B cell (primary cell): ENCODE measurements around the gene STXBP5L. TPM values are rescaled to one million over a fixed set of nuclear protein-coding genes. Genes with fewer than 3 reads are reported as not detected.

Experiments used
- ATAC-seq: fragments of 200-7000 bp; cut with Tn5 transposase; one replicate; pipeline ENCODE4 v1.10.0; 2021; ENCODE audit warnings: low read depth, mild to moderate bottlenecking, moderate number of reproducible peaks, moderate library complexity
- CTCF ChIA-PET: fragments of 350-600 bp; sonication (Branson Sonifier 250); formaldehyde crosslinking; loops from one replicate; lab custom pipeline; 2021; ENCODE audit warnings: antibody characterized with exemption, inconsistent platforms; lab: Charles Lee
- POLR2A ChIA-PET: fragments of 350-600 bp; sonication (Branson Sonifier 250); formaldehyde crosslinking; loops from one replicate; lab custom pipeline; 2021; ENCODE audit warnings: antibody characterized with exemption; lab: Charles Lee
- DNase-seq: peaks from one replicate; pipeline ENCODE4 v3.0.0; 2013
- H2AFZ ChIP-seq: 2 replicates; pipeline ENCODE4 v1.6.1; 2012; ENCODE audit warnings: mild to moderate bottlenecking, low read depth, low read length; ENCODE audit not compliant: insufficient read depth, poor library complexity, severe bottlenecking
- H3K27ac ChIP-seq, 2 donors: 1 replicate in 1 of 2; 2 replicates in 1 of 2; pipeline ENCODE4 v1.5.1; 2012 to 2013; ENCODE audit warnings: low read length in 2 of 2, mild to moderate bottlenecking in 2 of 2, moderate library complexity in 1 of 2
- H3K27me3 ChIP-seq, 4 experiments: fragments of 200-600 bp in 1 of 4; sonication (generic) in 1 of 4; replicated peaks in 1 of 4; 1 replicate in 2 of 4; 2 replicates in 2 of 4; pipeline versions ENCODE4 v1.6.1 to v1.7.0; 2013 to 2016; ENCODE audit warnings: low read length in 3 of 4, mild to moderate bottlenecking in 2 of 4, mixed read lengths in 1 of 4, moderate library complexity in 1 of 4; ENCODE audit not compliant: insufficient read depth in 4 of 4, control insufficient read depth in 3 of 4; ENCODE audit errors: control extremely low read depth in 1 of 4
- H3K36me3 ChIP-seq, 2 experiments: replicated peaks in 1 of 2; 1 replicate in 1 of 2; 2 replicates in 1 of 2; pipeline versions ENCODE4 v1.6.1 to v1.7.1; 2013; ENCODE audit warnings: low read length in 1 of 2; ENCODE audit not compliant: insufficient read depth in 2 of 2, control insufficient read depth in 1 of 2; ENCODE audit errors: control extremely low read depth in 1 of 2, extremely low read depth in 1 of 2
- H3K4me1 ChIP-seq, 2 donors: fragments of 200-600 bp in 1 of 2; sonication (generic) in 1 of 2; 1 replicate in 1 of 2; 2 replicates in 1 of 2; pipeline versions ENCODE4 v1.5.1 to v1.6.1; 2013 to 2017; ENCODE audit warnings: low read length in 2 of 2; ENCODE audit not compliant: control insufficient read depth in 2 of 2, insufficient read depth in 2 of 2
- H3K4me2 ChIP-seq: replicated peaks from 2 replicates; pipeline ENCODE3; 2012; ENCODE audit warnings: mild to moderate bottlenecking, low read depth, low read length; ENCODE audit not compliant: poor library complexity, severe bottlenecking
- H3K4me3 ChIP-seq, 5 experiments: fragments of 200-600 bp in 1 of 5; sonication (generic) in 1 of 5; 1 replicate in 3 of 5; 2 replicates in 2 of 5; pipeline versions ENCODE4 v1.5.1 to v1.7.0; 2011 to 2016; ENCODE audit warnings: low read length in 4 of 5, mild to moderate bottlenecking in 4 of 5, low read depth in 2 of 5, control low read depth in 1 of 5, moderate library complexity in 1 of 5; ENCODE audit not compliant: insufficient read depth in 1 of 5; ENCODE audit errors: control extremely low read depth in 1 of 5, extremely low read depth in 1 of 5
- H3K79me2 ChIP-seq: fragments of 200-600 bp; sonication (generic); one replicate; pipeline ENCODE4 v1.6.0; 2016; ENCODE audit warnings: low read length; ENCODE audit not compliant: control insufficient read depth, insufficient read depth
- H3K9ac ChIP-seq: fragments of 200-600 bp; sonication (generic); 2 replicates; pipeline ENCODE4 v1.6.1; 2017; ENCODE audit warnings: mild to moderate bottlenecking, low read length, moderate library complexity
- H3K9me3 ChIP-seq, 3 donors: one replicate each; pipeline versions ENCODE4 v1.6.1 to v1.7.1; 2013; ENCODE audit warnings: low read length in 2 of 3; ENCODE audit not compliant: control insufficient read depth in 2 of 3, insufficient read depth in 1 of 3; ENCODE audit errors: control extremely low read depth in 1 of 3
- H4K20me1 ChIP-seq: 2 replicates; pipeline ENCODE4 v1.6.0; 2012; ENCODE audit warnings: mild to moderate bottlenecking, low read length; ENCODE audit not compliant: insufficient read depth, control insufficient read depth, poor library complexity, severe bottlenecking
- H3K27ac Mint-ChIP-seq: one replicate; pipeline ENCODE4 v1.8.0; 2021; ENCODE audit warnings: mixed read lengths
- H3K27me3 Mint-ChIP-seq: one replicate; pipeline ENCODE4 v1.8.0; 2021; ENCODE audit warnings: mixed read lengths
- H3K4me1 Mint-ChIP-seq: one replicate; pipeline ENCODE4 v1.8.0; 2021; ENCODE audit warnings: mixed read lengths
- H3K4me3 Mint-ChIP-seq: one replicate; pipeline ENCODE4 v1.8.0; 2021; ENCODE audit warnings: mixed read lengths
- H3K9me3 Mint-ChIP-seq: one replicate; pipeline ENCODE4 v1.8.0; 2022; ENCODE audit warnings: mixed read lengths; ENCODE audit not compliant: insufficient read depth
- CTCF ChIP-seq: fragments of 200-600 bp; IDR thresholded peaks from one replicate; pipeline ENCODE4 v1.8.0; 2022; ENCODE audit warnings: antibody characterized with exemption, mild to moderate bottlenecking
- EZH2 ChIP-seq: IDR thresholded peaks from 2 replicates; pipeline ENCODE4 v1.6.1; 2012; ENCODE audit warnings: borderline replicate concordance, low read depth, mild to moderate bottlenecking, moderate library complexity, low read length; ENCODE audit not compliant: insufficient read depth, poor library complexity, severe bottlenecking
- WGBS: methylation state at CpG from one replicate; pipeline ENCODE4 v1.1.5; 2013; ENCODE audit warnings: missing lambda C conversion rate; ENCODE audit not compliant: insufficient coverage; 5-methylcytosine and 5-hydroxymethylcytosine counted together
- intact Hi-C: fragments of 100-400 bp; cut with micrococcal nuclease; formaldehyde crosslinking; loops from one replicate; pipeline ENCODE4 v1.10.0; 2022
- polyA plus RNA-seq: library from polyadenylated mRNA; depleted of rRNA; stranded (reverse); fragments of >200 nt; gene quantifications from 2 replicates; pipeline ENCODE4 v1.2.3, GENCODE V29; 2012
- total RNA-seq, 2 donors: library from RNA; stranded (reverse); fragments of 120-200 nt in 1 of 2; gene quantifications; 1 replicate in 1 of 2; 2 replicates in 1 of 2; pipeline versions ENCODE4 v1.2.3 to v1.2.4, GENCODE V29; 2013 to 2022

The STXBP5L gene
- total and polyA plus RNA-seq, 2 donors (not counting 1 experiment from before 2014, with no cell fraction given): not detected

- H3K9me3 Mint-ChIP-seq: peaks cover 2% of the 10 kb centered on the region
- Histone ChIP-seq H4K20me1 (no peaks in the 10 kb centered on the region), H3K4me2 (no peak overlapping the region), H3K9me3 (peaks cover 0 to 7% (median 5%) of the 10 kb centered on the region in 3 donors), H3K79me2 (no peaks in the 10 kb centered on the region), H3K27ac (no peak overlapping the region), H3K4me3 (no peak overlapping the region), H3K9ac (no peak overlapping the region), H3K4me1 (no peaks in the 10 kb centered on the region), H2AFZ (no peak overlapping the region), H3K36me3 (no peaks in the 10 kb centered on the region), H3K27me3 (no peaks in the 10 kb centered on the region)
- ATAC-seq: no peak
- WGBS: no CpG with 5 or more reads among the region's 2 CpGs
- intact Hi-C loops: no loop called here
- TF ChIP-seq EZH2: no peak
- no peak for TF ChIP-seq CTCF
- H3K4me1 Mint-ChIP-seq: no peaks in the 10 kb centered on the region
- H3K27ac Mint-ChIP-seq: no peak overlapping the region
- ChIA-PET POLR2A (no interaction called here), CTCF (no interaction called here)
- no peaks in the 10 kb centered on the region for H3K27me3 Mint-ChIP-seq
- no peak overlapping the region for H3K4me3 Mint-ChIP-seq
- no peak for DNase-seq
Measured at GRCh38 chr3:120931593-120931992, 23.6 kb downstream of the STXBP5L start.

DNA sequence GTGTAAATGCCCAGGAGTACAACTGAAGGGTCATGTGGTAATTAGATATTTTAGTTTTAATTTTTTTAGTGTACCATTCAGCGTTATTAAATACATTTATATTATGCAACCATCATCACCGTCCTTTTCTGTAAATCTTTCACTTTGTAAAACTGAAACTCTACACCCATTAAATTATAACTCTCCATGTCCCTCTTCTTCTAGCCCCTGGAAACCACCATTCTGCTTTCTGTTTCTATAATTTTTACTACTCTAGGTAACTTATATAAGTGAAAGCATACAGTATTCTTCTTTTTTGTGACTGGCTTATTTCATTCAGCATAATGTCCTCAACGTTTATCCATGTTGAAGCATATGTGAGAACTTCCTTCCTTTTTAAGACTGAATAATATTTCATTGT is 48.1 kb downstream of the STXBP5L start:
- Mint-ChIP-seq H3K4me1 (no peaks in the 10 kb centered on the region), H3K27ac (no peak overlapping the region), H3K9me3 (peaks cover 6% of the 10 kb centered on the region), H3K4me3 (no peak overlapping the region), H3K27me3 (no peaks in the 10 kb centered on the region)
- intact Hi-C loops: no loop called here
- H3K4me1 ChIP-seq: no peaks in the 10 kb centered on the region
- H3K27me3 ChIP-seq: no peaks in the 10 kb centered on the region
- H4K20me1 ChIP-seq: no peaks in the 10 kb centered on the region
- H3K27ac ChIP-seq: no peak overlapping the region
- no peak for TF ChIP-seq CTCF
- no peak for TF ChIP-seq EZH2
- H3K4me3 ChIP-seq: no peak overlapping the region
- no peaks in the 10 kb centered on the region for H3K36me3 ChIP-seq
- H2AFZ ChIP-seq: no peak overlapping the region
- DNase-seq (no peak), ATAC-seq (no peak)
- POLR2A ChIA-PET: no interaction called here
- H3K9ac ChIP-seq: no peak overlapping the region
- CTCF ChIA-PET: no interaction called here
- no peaks in the 10 kb centered on the region for H3K79me2 ChIP-seq
- no CpG with 5 or more reads among the region's 3 CpGs for WGBS
- H3K4me2 ChIP-seq: no peak overlapping the region
- peaks cover 0 to under 1% (median 0%) of the 10 kb centered on the region in 3 donors for H3K9me3 ChIP-seq
